ENCODE results near the gene TPGS2.

DNA sequence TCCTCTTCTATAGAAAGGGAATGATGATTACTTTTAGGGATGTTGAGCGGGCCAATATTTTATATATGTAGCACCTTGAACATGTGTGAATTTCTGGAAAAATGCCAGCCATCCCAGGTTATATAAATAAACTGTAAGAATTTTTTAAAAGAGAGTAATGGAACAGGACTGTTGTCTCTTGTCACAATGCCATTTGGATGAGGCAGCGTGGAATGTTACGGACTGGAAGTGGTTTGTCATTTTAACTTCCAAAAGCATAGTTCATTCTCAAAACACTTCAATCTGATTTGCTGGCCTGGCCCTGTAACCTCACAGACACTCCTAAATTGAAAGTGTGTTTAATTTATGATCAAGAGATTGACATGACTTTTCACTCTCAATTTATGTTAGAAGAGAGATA is 70.8 kb downstream of the TPGS2 start:
- TF ChIP-seq, protein P1, sequence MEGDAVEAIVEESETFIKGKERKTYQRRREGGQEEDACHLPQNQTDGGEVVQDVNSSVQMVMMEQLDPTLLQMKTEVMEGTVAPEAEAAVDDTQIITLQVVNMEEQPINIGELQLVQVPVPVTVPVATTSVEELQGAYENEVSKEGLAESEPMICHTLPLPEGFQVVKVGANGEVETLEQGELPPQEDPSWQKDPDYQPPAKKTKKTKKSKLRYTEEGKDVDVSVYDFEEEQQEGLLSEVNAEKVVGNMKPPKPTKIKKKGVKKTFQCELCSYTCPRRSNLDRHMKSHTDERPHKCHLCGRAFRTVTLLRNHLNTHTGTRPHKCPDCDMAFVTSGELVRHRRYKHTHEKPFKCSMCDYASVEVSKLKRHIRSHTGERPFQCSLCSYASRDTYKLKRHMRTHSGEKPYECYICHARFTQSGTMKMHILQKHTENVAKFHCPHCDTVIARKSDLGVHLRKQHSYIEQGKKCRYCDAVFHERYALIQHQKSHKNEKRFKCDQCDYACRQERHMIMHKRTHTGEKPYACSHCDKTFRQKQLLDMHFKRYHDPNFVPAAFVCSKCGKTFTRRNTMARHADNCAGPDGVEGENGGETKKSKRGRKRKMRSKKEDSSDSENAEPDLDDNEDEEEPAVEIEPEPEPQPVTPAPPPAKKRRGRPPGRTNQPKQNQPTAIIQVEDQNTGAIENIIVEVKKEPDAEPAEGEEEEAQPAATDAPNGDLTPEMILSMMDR (IDR thresholded peaks at IDR 0.05), result no peak
- no peak for TF ChIP-seq POLR2A (IDR thresholded peaks at IDR 0.05)
- TF ChIP-seq POLR2AphosphoS5 (IDR thresholded peaks at IDR 0.05), result no peak
